Transverse colon (tissue), 4 donors: ENCODE data around the gene RAB11FIP3. TPM values are rescaled to one million over a fixed set of nuclear protein-coding genes. Genes with fewer than 3 reads are reported as not detected.

Source experiments
- DNase-seq: peaks from one replicate; pipeline ENCODE4 v3.0.0-alpha.2; 2019
- H3K27ac ChIP-seq, 4 donors: fragments of 200-600 bp; sonication (generic); 2 replicates each; pipeline ENCODE4 v1.5.1; 2016 to 2018; ENCODE audit warnings: inconsistent platforms in 4 of 4
- H3K27me3 ChIP-seq: fragments of 200-600 bp; sonication (generic); 2 replicates; pipeline ENCODE4 v1.5.1; 2017; ENCODE audit warnings: inconsistent platforms
- H3K36me3 ChIP-seq, 4 donors: fragments of 200-600 bp; sonication (generic); 2 replicates each; pipeline ENCODE4 v1.5.1; 2017 to 2019; ENCODE audit warnings: inconsistent platforms in 4 of 4
- H3K4me1 ChIP-seq, 4 donors: fragments of 200-600 bp; sonication (generic); 2 replicates each; pipeline ENCODE4 v1.5.1; 2017 to 2020; ENCODE audit warnings: inconsistent platforms in 4 of 4
- H3K4me3 ChIP-seq, 4 donors: fragments of 200-600 bp; sonication (generic); 1 replicate in 1 of 4; 2 replicates in 3 of 4; pipeline versions ENCODE4 v1.5.1 to v1.6.1; 2017 to 2019; ENCODE audit warnings: inconsistent platforms in 4 of 4
- H3K9me3 ChIP-seq, 2 donors: fragments of 200-600 bp; sonication (generic); 2 replicates each; pipeline ENCODE4 v1.5.1; 2017 to 2019; ENCODE audit warnings: inconsistent platforms in 2 of 2
- CTCF ChIP-seq, 5 experiments: fragments of 200-600 bp in 3 of 5; fragments of 450-650 bp in 2 of 5; sonication (generic) in 3 of 5; IDR thresholded peaks; 1 replicate in 2 of 5; 2 replicates in 3 of 5; pipeline ENCODE4 v1.5.1; 2016 to 2017; ENCODE audit warnings: antibody characterized with exemption in 5 of 5, inconsistent platforms in 3 of 5, mild to moderate bottlenecking in 2 of 5, moderate library complexity in 1 of 5
- EP300 ChIP-seq: sonication (generic); formaldehyde crosslinking; IDR thresholded peaks from one replicate; pipeline ENCODE4 v1.6.1; 2017; ENCODE audit warnings: antibody characterized with exemption, low read depth
- POLR2A ChIP-seq: fragments of 450-650 bp; IDR thresholded peaks from one replicate; pipeline ENCODE4 v1.6.1; 2016; ENCODE audit warnings: antibody characterized with exemption, mild to moderate bottlenecking, moderate library complexity
- POLR2AphosphoS5 ChIP-seq, 3 donors: sonication (generic); formaldehyde crosslinking; IDR thresholded peaks; one replicate each; pipeline ENCODE4 v1.6.1; 2016; ENCODE audit warnings: antibody characterized with exemption in 3 of 3
- WGBS, 2 donors: methylation state at CpG; one replicate each; pipeline ENCODE4 v1.1.5; 2018; ENCODE audit warnings: low coverage in 1 of 2; 5-methylcytosine and 5-hydroxymethylcytosine counted together
- in situ Hi-C, 4 donors: fragments of 200-750 bp; cut with MboI; loops; one replicate each; pipeline versions ENCODE4 v1.15.0 to v1.15.1; 2017; ENCODE audit warnings: low sequenced_read_pairs in 3 of 4, low pct_ligation_motif_present in 1 of 4, low pct_unique_long_range_greater_than_20kb in 1 of 4
- intact Hi-C: fragments of 100-400 bp; cut with DNase I; formaldehyde crosslinking; loops from one replicate; pipeline ENCODE4 v1.15.1; 2023; ENCODE audit warnings: low total_unique reads
- total RNA-seq, 4 donors: library from RNA; depleted of rRNA; stranded (reverse); fragments of >200 nt; gene quantifications; one replicate each; pipeline ENCODE4 v1.1.0, GENCODE V29; 2016

Gene RAB11FIP3
- total RNA-seq, 4 donors from 2014 or later = 21.6 to 56.5 (median 42.2) TPM

- Histone ChIP-seq H3K4me3 (no peak overlapping the region), H3K27me3 (no peaks in the 10 kb centered on the region), H3K4me1 (peaks cover 0 to 15% (median 6%) of the 10 kb centered on the region in 4 donors), H3K9me3 (no peaks in the 10 kb centered on the region), H3K27ac (no peak overlapping the region), H3K36me3 (peaks cover 0 to 4% (median 0%) of the 10 kb centered on the region in 4 donors)
- in situ Hi-C loops (no loop called here), intact Hi-C loops (no loop called here)
- WGBS, 2 donors = 86% methylated on average over 23 of the region's 27 CpGs; no CpG with 5 or more reads in 1 of the 2 donors
- no peak for DNase-seq
- TF ChIP-seq EP300 (no peak), CTCF (IDR thresholded peaks at IDR 0.05) (no peak), POLR2AphosphoS5 (IDR thresholded peaks at IDR 0.05) (no peak), POLR2A (no peak)
Measured at GRCh38 chr16:405548-406506, 19.6 kb upstream of the RAB11FIP3 start.

- intact Hi-C loops (no loop called here), in situ Hi-C loops (no loop called here)
- TF ChIP-seq EP300 (no peak), CTCF (IDR thresholded peaks at IDR 0.05) (no peak), POLR2AphosphoS5 (IDR thresholded peaks at IDR 0.05) (no peak), POLR2A (no peak)
- 93% methylated on average over 16 of the region's 16 CpGs; no CpG with 5 or more reads in 1 of the 2 donors for WGBS, 2 donors
- no peaks in the 10 kb centered on the region for H3K9me3 ChIP-seq
- peaks cover 0 to 4% (median 0%) of the 10 kb centered on the region in 4 donors for H3K36me3 ChIP-seq
- no peak overlapping the region for H3K27ac ChIP-seq
- DNase-seq = no peak
- H3K4me3 ChIP-seq = no peak overlapping the region
- H3K4me1 ChIP-seq = peaks cover 0 to 9% (median 3%) of the 10 kb centered on the region in 4 donors
- H3K27me3 ChIP-seq = no peaks in the 10 kb centered on the region
Measured at GRCh38 chr16:407253-407652, 18.2 kb upstream of the RAB11FIP3 start.

- Histone ChIP-seq H3K36me3 (peaks cover 0 to 4% (median 0%) of the 10 kb centered on the region in 4 donors), H3K27ac (no peak overlapping the region), H3K9me3 (no peaks in the 10 kb centered on the region), H3K4me3 (no peak overlapping the region), H3K4me1 (no peaks in the 10 kb centered on the region), H3K27me3 (no peaks in the 10 kb centered on the region)
- DNase-seq = no peak
- TF ChIP-seq CTCF (IDR thresholded peaks at IDR 0.05) = no peak
- no peak for TF ChIP-seq POLR2A
- TF ChIP-seq EP300 = no peak
- no peak for TF ChIP-seq POLR2AphosphoS5 (IDR thresholded peaks at IDR 0.05)
- intact Hi-C loops = no loop called here
- in situ Hi-C loops = no loop called here
- WGBS, 2 donors = 89% methylated on average over 31 of the region's 36 CpGs; no CpG with 5 or more reads in 1 of the 2 donors
Measured at GRCh38 chr16:410516-411178, 14.8 kb upstream of the RAB11FIP3 start.
